Measurements from ENCODE around the gene MNT.

Gene MNT

DNA sequence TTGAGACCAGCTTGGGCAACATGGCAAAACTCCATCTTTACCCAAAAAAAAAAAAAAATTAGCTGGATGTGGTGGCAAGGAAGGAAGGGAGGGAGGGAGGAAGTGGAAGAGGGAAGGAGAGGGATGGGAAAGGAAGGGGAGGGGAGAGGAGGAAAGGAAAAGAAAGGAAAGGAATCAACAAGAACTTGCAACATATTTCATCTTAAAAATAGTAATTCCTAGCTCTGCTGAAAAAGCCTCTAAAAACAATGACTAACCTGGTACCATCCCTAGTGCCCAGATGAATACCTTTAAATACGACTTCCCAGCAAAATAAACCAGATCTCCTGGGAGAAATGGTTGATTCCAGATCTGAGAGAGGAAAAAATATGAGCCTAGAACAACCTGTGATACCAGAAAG, 27.1 kb upstream of the MNT start:
- no peak for DNase-seq (ENCODE audit: extremely low read depth, low read depth)
- H3K4me3 ChIP-seq (replicated peaks; ENCODE audit: low read depth, low read length) = no peak overlapping the region
- TF ChIP-seq, protein P1, sequence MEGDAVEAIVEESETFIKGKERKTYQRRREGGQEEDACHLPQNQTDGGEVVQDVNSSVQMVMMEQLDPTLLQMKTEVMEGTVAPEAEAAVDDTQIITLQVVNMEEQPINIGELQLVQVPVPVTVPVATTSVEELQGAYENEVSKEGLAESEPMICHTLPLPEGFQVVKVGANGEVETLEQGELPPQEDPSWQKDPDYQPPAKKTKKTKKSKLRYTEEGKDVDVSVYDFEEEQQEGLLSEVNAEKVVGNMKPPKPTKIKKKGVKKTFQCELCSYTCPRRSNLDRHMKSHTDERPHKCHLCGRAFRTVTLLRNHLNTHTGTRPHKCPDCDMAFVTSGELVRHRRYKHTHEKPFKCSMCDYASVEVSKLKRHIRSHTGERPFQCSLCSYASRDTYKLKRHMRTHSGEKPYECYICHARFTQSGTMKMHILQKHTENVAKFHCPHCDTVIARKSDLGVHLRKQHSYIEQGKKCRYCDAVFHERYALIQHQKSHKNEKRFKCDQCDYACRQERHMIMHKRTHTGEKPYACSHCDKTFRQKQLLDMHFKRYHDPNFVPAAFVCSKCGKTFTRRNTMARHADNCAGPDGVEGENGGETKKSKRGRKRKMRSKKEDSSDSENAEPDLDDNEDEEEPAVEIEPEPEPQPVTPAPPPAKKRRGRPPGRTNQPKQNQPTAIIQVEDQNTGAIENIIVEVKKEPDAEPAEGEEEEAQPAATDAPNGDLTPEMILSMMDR (IDR thresholded peaks at IDR 0.05; ENCODE audit: low read depth, low read length, missing control alignments) = no peak

DNA sequence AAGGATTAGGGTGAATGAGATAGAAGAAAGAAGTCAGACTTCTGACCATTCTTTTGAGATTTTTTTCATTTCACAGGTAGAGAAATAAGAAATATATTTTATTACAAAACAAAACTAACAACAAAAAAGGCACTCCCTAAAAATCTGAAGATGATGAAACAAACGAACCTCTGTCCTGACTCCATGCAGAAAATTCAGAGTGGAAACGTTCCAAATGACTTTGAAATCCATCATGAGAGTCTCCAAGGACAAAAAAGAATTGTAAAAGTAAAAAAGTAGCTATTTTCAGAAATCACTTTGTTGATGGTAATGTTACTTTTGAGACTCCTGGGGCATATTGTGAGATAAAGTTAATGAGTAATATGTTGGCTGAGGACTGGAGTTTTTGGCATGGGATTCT, 26.4 kb upstream of the MNT start:
- no peak overlapping the region for H3K4me3 ChIP-seq (replicated peaks; ENCODE audit: low read depth, low read length)
- no peak for DNase-seq (ENCODE audit: extremely low read depth, low read depth)
- TF ChIP-seq, protein P1 (IDR thresholded peaks at IDR 0.05; ENCODE audit: low read depth, low read length, missing control alignments) = no peak

DNA sequence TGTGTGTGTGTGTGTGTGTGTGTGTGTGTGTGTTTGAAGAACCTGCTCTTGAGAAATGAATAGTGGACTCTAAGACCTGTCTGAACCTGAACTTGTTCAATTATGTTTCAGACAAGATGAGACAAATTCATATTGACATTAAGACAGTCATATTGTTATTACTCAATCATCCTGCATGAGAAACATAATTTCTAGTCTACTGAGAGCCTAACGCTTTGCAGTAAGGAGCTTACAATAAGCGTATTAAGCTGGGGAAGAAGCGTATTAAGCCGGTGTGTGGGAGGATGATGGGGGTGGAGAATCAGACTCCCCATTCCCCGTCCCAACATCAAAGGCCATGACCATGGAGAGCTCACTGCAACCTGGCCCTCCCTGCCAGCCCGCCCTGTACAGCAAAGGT, 22.4 kb upstream of the MNT start:
- TF ChIP-seq, protein P1 (IDR thresholded peaks at IDR 0.05; ENCODE audit: low read depth, low read length, missing control alignments) = no peak
- H3K4me3 ChIP-seq (replicated peaks; ENCODE audit: low read depth, low read length) = no peak overlapping the region
- no peak for DNase-seq (ENCODE audit: extremely low read depth, low read depth)

DNA sequence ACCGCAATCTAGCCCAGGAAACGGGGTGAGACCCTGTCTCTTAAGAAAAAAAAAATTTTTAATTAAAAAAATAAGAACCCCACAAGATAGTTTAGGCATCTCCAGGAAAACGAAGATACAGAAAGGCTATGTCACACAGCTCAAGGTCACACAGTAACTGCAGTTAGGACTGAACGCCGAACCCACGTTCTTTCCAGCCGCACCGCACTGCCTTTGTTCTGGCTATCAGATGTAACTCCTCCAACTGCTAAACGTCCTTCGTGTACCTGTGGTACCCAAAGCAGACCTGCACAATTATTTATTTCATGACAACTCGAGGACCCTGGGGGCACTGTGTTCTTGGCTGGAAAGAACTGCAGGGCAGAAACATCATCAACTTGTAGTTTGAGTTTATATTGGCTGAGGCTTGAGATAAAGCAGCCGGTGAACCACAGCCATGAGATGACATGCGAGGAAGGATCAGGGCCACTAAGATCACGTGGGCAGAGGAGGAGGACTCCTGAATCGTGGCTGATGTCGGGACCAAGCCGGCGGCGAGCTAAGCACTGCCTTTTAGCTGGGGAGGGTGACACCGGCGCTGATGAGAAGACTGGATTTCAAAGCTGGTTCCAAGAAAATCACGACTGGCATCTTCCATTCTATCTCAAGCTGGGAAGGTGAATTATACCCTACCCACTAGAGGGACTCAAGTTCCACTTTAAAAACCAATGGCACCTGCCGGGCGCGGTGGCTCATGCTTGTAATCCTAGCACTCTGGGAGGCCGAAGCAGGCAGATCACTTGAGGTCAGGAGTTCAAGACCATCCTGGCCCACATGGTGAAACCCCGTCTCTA, 20.7 kb upstream of the MNT start:
- TF ChIP-seq, protein P1 (IDR thresholded peaks at IDR 0.05; ENCODE audit: low read depth, low read length, missing control alignments) = peak; percentile 4
- DNase-seq (ENCODE audit: extremely low read depth, low read depth) = no peak
- H3K4me3 ChIP-seq (replicated peaks; ENCODE audit: low read depth, low read length) = no peak overlapping the region

DNA sequence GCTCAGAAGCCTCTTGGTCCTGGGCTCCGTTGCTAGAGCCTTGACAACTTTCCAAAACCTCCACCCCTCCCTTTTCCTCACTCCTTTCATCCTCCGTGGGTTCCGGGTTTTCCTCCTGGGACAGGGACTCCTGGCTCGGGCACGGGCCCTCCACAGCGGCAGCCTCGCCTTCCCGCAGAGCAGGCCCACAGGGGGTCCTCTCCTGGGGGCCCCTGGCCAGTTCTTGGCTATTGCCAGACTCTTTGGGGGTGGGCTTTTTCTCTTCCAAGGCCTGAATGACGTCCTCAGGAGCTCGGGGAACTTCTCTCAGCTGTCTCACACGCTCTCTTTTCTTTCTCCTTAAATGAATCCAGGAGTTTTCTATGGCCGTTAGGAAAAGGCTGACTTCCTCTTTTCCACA, 19.3 kb upstream of the MNT start:
- TF ChIP-seq, protein P1 (IDR thresholded peaks at IDR 0.05; ENCODE audit: low read depth, low read length, missing control alignments) = no peak
- no peak for DNase-seq (ENCODE audit: extremely low read depth, low read depth)
- no peak overlapping the region for H3K4me3 ChIP-seq (replicated peaks; ENCODE audit: low read depth, low read length)

DNA sequence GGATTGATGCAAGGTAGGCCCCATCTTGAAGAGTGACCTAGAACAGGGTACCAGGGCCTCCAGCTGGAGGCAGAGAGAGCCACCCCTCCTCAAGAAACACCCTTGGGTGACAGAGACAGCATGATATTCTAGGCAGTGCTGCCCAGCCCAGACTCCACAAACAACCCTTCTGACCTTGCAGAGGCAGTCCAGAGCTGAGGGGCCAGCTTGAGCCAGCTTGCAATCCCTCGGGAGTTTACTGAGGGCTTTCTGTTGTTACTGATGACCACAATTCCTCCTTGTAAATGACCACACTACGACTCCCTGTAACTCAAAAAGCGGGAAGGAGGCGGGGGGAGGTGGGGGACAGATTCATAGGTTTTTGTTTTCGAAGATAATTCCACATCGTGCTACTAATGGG, 18.6 kb upstream of the MNT start:
- no peak overlapping the region for H3K4me3 ChIP-seq (replicated peaks; ENCODE audit: low read depth, low read length)
- TF ChIP-seq, protein P1 (IDR thresholded peaks at IDR 0.05; ENCODE audit: low read depth, low read length, missing control alignments) = no peak
- DNase-seq (ENCODE audit: extremely low read depth, low read depth) = no peak

DNA sequence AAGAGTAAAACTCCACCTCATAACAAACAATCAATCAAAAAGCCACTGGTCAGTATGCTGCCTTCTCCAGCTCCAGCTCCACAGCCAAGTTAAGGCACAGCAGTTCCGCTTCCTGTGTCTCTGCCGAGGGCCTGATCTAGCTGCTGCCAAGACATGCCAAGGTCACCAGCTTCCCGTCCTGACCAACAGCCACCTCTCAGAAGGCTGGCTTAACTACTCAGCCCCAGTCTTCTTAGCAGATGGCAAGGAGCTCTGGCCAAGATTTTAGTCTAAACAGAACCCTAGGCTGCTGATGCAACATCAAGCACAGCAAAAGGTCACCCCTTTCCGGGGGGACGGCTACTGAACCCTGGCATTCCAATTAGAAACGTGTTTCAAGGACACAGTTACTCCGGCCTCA, 17.7 kb upstream of the MNT start:
- no peak for DNase-seq (ENCODE audit: extremely low read depth, low read depth)
- no peak overlapping the region for H3K4me3 ChIP-seq (replicated peaks; ENCODE audit: low read depth, low read length)
- TF ChIP-seq, protein P1 (IDR thresholded peaks at IDR 0.05; ENCODE audit: low read depth, low read length, missing control alignments) = no peak

All from HFF-Myc (cell line).